HG03108 (cell line): ENCODE results near the gene COP1.
"Not testable (repeated sequence)": the region's sequence is repeated elsewhere in the genome, so short reads cannot be mapped to it uniquely, and the experiment has no call there.

ENCODE experiments used
- ATAC-seq: cut with Tn5 transposase; IDR thresholded peaks from one replicate; pipeline ENCODE4 v1.9.1; 2021; ENCODE audit warnings: moderate library complexity; ENCODE audit not compliant: unreplicated experiment

COP1 gene

GRCh38 chr1:176206961-176207902 lies at the start of gene COP1:
Gene COP1, minus strand, starts transcription at chr1:176207286. Its CDS starts 308 bp downstream, at chr1:176206978.
- peak; percentile 79 for ATAC-seq

GRCh38 chr1:176252191-176252590 lies 45.1 kb upstream of the COP1 start:
- ATAC-seq: no peak

GRCh38 chr1:176244851-176245250 lies 37.8 kb upstream of the COP1 start:
- no peak for ATAC-seq

- no peak for ATAC-seq
Measured at GRCh38 chr1:176243746-176244145, 36.7 kb upstream of the COP1 start.

- ATAC-seq: no peak
Measured at GRCh38 chr1:176241385-176242015, 34.4 kb upstream of the COP1 start.

- ATAC-seq: not testable (repeated sequence)
Measured at GRCh38 chr1:176233657-176234056, 26.6 kb upstream of the COP1 start.

- ATAC-seq: no peak
Measured at GRCh38 chr1:176227579-176227978, 20.5 kb upstream of the COP1 start.

GRCh38 chr1:176225911-176226310 lies 18.8 kb upstream of the COP1 start:
- no peak for ATAC-seq

GRCh38 chr1:176225479-176225875 lies 18.4 kb upstream of the COP1 start:
- no peak for ATAC-seq

GRCh38 chr1:176222196-176222595 lies 15.1 kb upstream of the COP1 start:
- ATAC-seq: no peak

- no peak for ATAC-seq
Measured at GRCh38 chr1:176220100-176220689, 13.1 kb upstream of the COP1 start.

GRCh38 chr1:176217461-176218099 lies 10.5 kb upstream of the COP1 start:
- no peak for ATAC-seq

- no peak for ATAC-seq
Measured at GRCh38 chr1:176216031-176216430, 8.9 kb upstream of the COP1 start.

GRCh38 chr1:176211396-176212165 lies 4.5 kb upstream of the COP1 start:
- no peak for ATAC-seq

GRCh38 chr1:176208034-176208433 lies 948 bp upstream of the COP1 start:
- no peak for ATAC-seq

GRCh38 chr1:176206006-176206960 lies 803 bp downstream of the COP1 start:
- ATAC-seq: peak; percentile 12

GRCh38 chr1:176205332-176205914 lies 1.7 kb downstream of the COP1 start:
- no peak for ATAC-seq

- not testable (repeated sequence) for ATAC-seq
Measured at GRCh38 chr1:176204655-176205054, 2.4 kb downstream of the COP1 start.

- ATAC-seq: no peak
Measured at GRCh38 chr1:176203735-176204134, 3.4 kb downstream of the COP1 start.
